ENCODE measurements around the gene DLX3.
A peak's percentile ranks its signal among the peaks of the same experiment; 100 is the strongest.

The DLX3 gene

GRCh38 chr17:49944273-49944870 lies 50.7 kb downstream of the DLX3 start:
- peak; percentile 42 for DNase-seq
- H3K27me3 Mint-ChIP-seq (ENCODE audit: low read depth, poor library complexity): peaks cover 38% of the 10 kb centered on the region

GRCh38 chr17:49942947-49943346 lies 52.1 kb downstream of the DLX3 start:
- no peak overlapping the region for H3K27ac Mint-ChIP-seq
- DNase-seq: no peak
- peaks cover 24% of the 10 kb centered on the region for H3K4me1 Mint-ChIP-seq
- peaks cover 46% of the 10 kb centered on the region for H3K27me3 Mint-ChIP-seq (ENCODE audit: low read depth, poor library complexity)
- H3K9me3 Mint-ChIP-seq: no peaks in the 10 kb centered on the region
- H3K4me3 Mint-ChIP-seq: no peak overlapping the region
- no peak for TF ChIP-seq CTCF (IDR thresholded peaks at IDR 0.05)
- no peaks in the 10 kb centered on the region for H3K36me3 Mint-ChIP-seq (ENCODE audit: low read depth)

More at GRCh38 chr17:49944273-49944870, 50.7 kb downstream of the DLX3 start:
- TF ChIP-seq CTCF (IDR thresholded peaks at IDR 0.05): no peak
- H3K9me3 Mint-ChIP-seq: no peaks in the 10 kb centered on the region
- H3K4me1 Mint-ChIP-seq: peaks cover 25% of the 10 kb centered on the region
- H3K27ac Mint-ChIP-seq: peak overlapping the region; percentile 83
- H3K36me3 Mint-ChIP-seq (ENCODE audit: low read depth): no peaks in the 10 kb centered on the region
- no peak overlapping the region for H3K4me3 Mint-ChIP-seq

GRCh38 chr17:49941427-49941826 lies 53.6 kb downstream of the DLX3 start:
- DNase-seq: no peak
- no peak overlapping the region for H3K4me3 Mint-ChIP-seq
- H3K27ac Mint-ChIP-seq: no peak overlapping the region
- no peak for TF ChIP-seq CTCF (IDR thresholded peaks at IDR 0.05)
- peaks cover 21% of the 10 kb centered on the region for H3K4me1 Mint-ChIP-seq
- peaks cover 43% of the 10 kb centered on the region for H3K27me3 Mint-ChIP-seq (ENCODE audit: low read depth, poor library complexity)
- no peaks in the 10 kb centered on the region for H3K9me3 Mint-ChIP-seq
- H3K36me3 Mint-ChIP-seq (ENCODE audit: low read depth): no peaks in the 10 kb centered on the region
